H9 (cell line): ENCODE data around the gene GTF2H4. TPM values are rescaled to one million over a fixed set of nuclear protein-coding genes. Genes with fewer than 3 reads are reported as not detected.

Experiments
- DNase-seq: peaks from one replicate; pipeline ENCODE4 v3.0.0-alpha.2; 2017
- H2AFZ ChIP-seq: one replicate; pipeline ENCODE4 v1.6.1; 2013; ENCODE audit warnings: mild to moderate bottlenecking, low read length, control low read depth, moderate library complexity
- H2AK5ac ChIP-seq: 2 replicates; pipeline ENCODE4 v1.6.1; 2013; ENCODE audit warnings: low read length, control low read depth, mixed read lengths; ENCODE audit not compliant: insufficient read length
- H2BK120ac ChIP-seq: one replicate; pipeline ENCODE4 v1.6.1; 2013; ENCODE audit warnings: low read depth, mild to moderate bottlenecking, low read length, control low read depth, inconsistent platforms; ENCODE audit not compliant: poor library complexity, severe bottlenecking
- H2BK12ac ChIP-seq: 2 replicates; pipeline ENCODE4 v1.6.1; 2013; ENCODE audit warnings: low read length, control low read depth, mixed read lengths, low read depth; ENCODE audit not compliant: insufficient read length
- H2BK15ac ChIP-seq: 2 replicates; pipeline ENCODE4 v1.6.1; 2013; ENCODE audit warnings: low read depth, low read length, control low read depth
- H2BK20ac ChIP-seq: one replicate; pipeline ENCODE4 v1.6.1; 2013; ENCODE audit warnings: low read depth, mild to moderate bottlenecking, low read length, control low read depth, inconsistent platforms; ENCODE audit not compliant: poor library complexity, severe bottlenecking
- H2BK5ac ChIP-seq: 2 replicates; pipeline ENCODE4 v1.6.1; 2013; ENCODE audit warnings: low read length, control low read depth, mixed read lengths; ENCODE audit not compliant: insufficient read length
- H3K14ac ChIP-seq: 2 replicates; pipeline ENCODE4 v1.6.1; 2013; ENCODE audit warnings: low read length, control low read depth; ENCODE audit not compliant: insufficient read depth
- H3K18ac ChIP-seq: 2 replicates; pipeline ENCODE4 v1.6.1; 2013; ENCODE audit warnings: low read depth, mild to moderate bottlenecking, mixed read lengths, low read length, control low read depth; ENCODE audit not compliant: insufficient read length
- H3K23ac ChIP-seq: 2 replicates; pipeline ENCODE4 v1.6.1; 2013; ENCODE audit warnings: low read length, control low read depth, mixed read lengths, low read depth; ENCODE audit not compliant: insufficient read length
- H3K23me2 ChIP-seq: 2 replicates; pipeline ENCODE4 v1.6.1; 2013; ENCODE audit warnings: low read depth, mild to moderate bottlenecking, mixed read lengths, low read length, control low read depth; ENCODE audit not compliant: insufficient read length, poor library complexity, severe bottlenecking
- H3K27ac ChIP-seq: 2 replicates; pipeline ENCODE4 v1.5.1; 2013; ENCODE audit warnings: low read length, control low read depth, mixed read lengths, low read depth; ENCODE audit not compliant: insufficient read length
- H3K27me3 ChIP-seq: 2 replicates; pipeline ENCODE4 v1.6.1; 2013; ENCODE audit warnings: low read length, control low read depth, inconsistent platforms; ENCODE audit not compliant: insufficient read depth
- H3K4ac ChIP-seq: 2 replicates; pipeline ENCODE4 v1.6.1; 2013; ENCODE audit warnings: low read depth, mild to moderate bottlenecking, control low read depth, inconsistent platforms, low read length, moderate library complexity
- H3K4me1 ChIP-seq: 2 replicates; pipeline ENCODE4 v1.6.1; 2013; ENCODE audit warnings: low read length, control low read depth, inconsistent platforms; ENCODE audit not compliant: insufficient read depth
- H3K4me2 ChIP-seq: 2 replicates; pipeline ENCODE4 v1.6.1; 2013; ENCODE audit warnings: low read length, control low read depth, mixed read lengths; ENCODE audit not compliant: insufficient read length, insufficient read depth
- H3K56ac ChIP-seq: 2 replicates; pipeline ENCODE4 v1.6.1; 2013; ENCODE audit warnings: low read depth, mild to moderate bottlenecking, mixed read lengths, low read length, control low read depth; ENCODE audit not compliant: insufficient read length
- H3K79me1 ChIP-seq: 2 replicates; pipeline ENCODE4 v1.6.1; 2013; ENCODE audit warnings: low read depth, mild to moderate bottlenecking, moderate library complexity, low read length, control low read depth, inconsistent platforms; ENCODE audit not compliant: insufficient read depth, poor library complexity, severe bottlenecking
- H3K79me2 ChIP-seq: 2 replicates; pipeline ENCODE4 v1.6.1; 2013; ENCODE audit warnings: low read length, control low read depth, inconsistent platforms; ENCODE audit not compliant: insufficient read depth
- H3K9ac ChIP-seq: 2 replicates; pipeline ENCODE4 v1.6.1; 2013; ENCODE audit warnings: low read length, control low read depth, mixed read lengths; ENCODE audit not compliant: insufficient read length; ENCODE audit errors: extremely low read depth
- H3K9me3 ChIP-seq: one replicate; pipeline ENCODE4 v1.6.1; 2013; ENCODE audit warnings: low read depth, low read length, inconsistent platforms; ENCODE audit not compliant: control insufficient read depth
- H3T11ph ChIP-seq: one replicate; pipeline ENCODE4 v1.6.1; 2013; ENCODE audit warnings: mild to moderate bottlenecking, low read length, control low read depth, inconsistent platforms
- H4K20me1 ChIP-seq: one replicate; pipeline ENCODE4 v1.6.1; 2013; ENCODE audit not compliant: control insufficient read depth, insufficient read length, insufficient read depth
- H4K5ac ChIP-seq: 2 replicates; pipeline ENCODE4 v1.6.1; 2013; ENCODE audit warnings: low read depth, mild to moderate bottlenecking, mixed read lengths, low read length, control low read depth; ENCODE audit not compliant: insufficient read length
- H4K8ac ChIP-seq: replicated peaks from 2 replicates; pipeline ENCODE4 v1.6.1; 2013; ENCODE audit warnings: low read length, control low read depth, mixed read lengths, low read depth; ENCODE audit not compliant: insufficient read length
- H4K91ac ChIP-seq: 2 replicates; pipeline ENCODE4 v1.6.1; 2013; ENCODE audit warnings: low read depth, mild to moderate bottlenecking, moderate library complexity, mixed read lengths, low read length, control low read depth; ENCODE audit not compliant: insufficient read length
- H3K27ac Mint-ChIP-seq, 3 experiments: 2 replicates in 2 of 3; 3 replicates in 1 of 3; pipeline ENCODE4 v1.8.0; 2020 to 2021; ENCODE audit warnings: mixed read lengths in 3 of 3, mild to moderate bottlenecking in 1 of 3, moderate library complexity in 1 of 3
- H3K27me3 Mint-ChIP-seq: 2 replicates; pipeline ENCODE4 v1.8.0; 2021; ENCODE audit warnings: low read depth, mild to moderate bottlenecking, moderate library complexity, mixed read lengths
- H3K36me3 Mint-ChIP-seq, 3 experiments: 2 replicates in 2 of 3; 3 replicates in 1 of 3; pipeline ENCODE4 v1.8.0; 2020 to 2021; ENCODE audit warnings: low read depth in 3 of 3, mixed read lengths in 3 of 3; ENCODE audit not compliant: insufficient read depth in 1 of 3
- H3K4me1 Mint-ChIP-seq, 2 experiments: 2 replicates each; pipeline ENCODE4 v1.8.0; 2020; ENCODE audit warnings: mixed read lengths in 2 of 2
- H3K4me3 Mint-ChIP-seq, 2 experiments: 2 replicates in 1 of 2; 3 replicates in 1 of 2; pipeline ENCODE4 v1.8.0; 2020 to 2021; ENCODE audit warnings: mild to moderate bottlenecking in 2 of 2, mixed read lengths in 2 of 2, moderate library complexity in 1 of 2
- H3K9me3 Mint-ChIP-seq, 2 experiments: 2 replicates in 1 of 2; 3 replicates in 1 of 2; pipeline ENCODE4 v1.8.0; 2020; ENCODE audit warnings: mild to moderate bottlenecking in 2 of 2, mixed read lengths in 2 of 2, moderate library complexity in 1 of 2
- CTCF ChIP-seq: fragments of 200-600 bp; sonication (generic); conservative IDR thresholded peaks from 3 replicates; pipeline ENCODE4 v1.8.0; 2021; ENCODE audit warnings: antibody characterized with exemption, mild to moderate bottlenecking
- WGBS: extraction: QIAGEN DNeasy Blood & Tissue Kit; methylation state at CpG from one replicate; pipeline ENCODE4 v1.1.7; 2013; ENCODE audit warnings: missing lambda C conversion rate, low lambda C conversion rate, mixed read lengths; ENCODE audit not compliant: insufficient read length; ENCODE audit errors: extremely low coverage; 5-methylcytosine and 5-hydroxymethylcytosine counted together
- total RNA-seq: library from RNA; stranded (reverse); gene quantifications from 2 replicates; pipeline ENCODE4 v1.2.1, GENCODE V29; 2021

The GTF2H4 gene
- total RNA-seq, 1 experiment from 2014 or later, result 60.8 TPM

GRCh38 chr6:30917487-30917886 lies 9.5 kb downstream of the GTF2H4 start:
- WGBS, result no CpG with 5 or more reads among the region's 8 CpGs
- DNase-seq, result no peak

More at GRCh38 chr6:30917487-30917886, 9.5 kb downstream of the GTF2H4 start:
- Histone ChIP-seq H2AFZ (no peak overlapping the region), H2BK20ac (no peak overlapping the region), H3T11ph (no peak overlapping the region), H2BK12ac (no peak overlapping the region), H3K4me2 (no peak overlapping the region), H4K8ac (no peak overlapping the region), H3K4me1 (no peaks in the 10 kb centered on the region), H4K20me1 (no peaks in the 10 kb centered on the region), H2BK120ac (no peak overlapping the region), H3K27me3 (no peaks in the 10 kb centered on the region), H3K79me1 (no peaks in the 10 kb centered on the region), H2BK5ac (no peak overlapping the region), H4K5ac (no peak overlapping the region), H4K91ac (no peak overlapping the region), H3K9ac (no peak overlapping the region), H3K14ac (no peak overlapping the region; the same call in 1 of the 2 replicates), H3K27ac (no peak overlapping the region), H2BK15ac (no peak overlapping the region), H3K56ac (no peak overlapping the region), H3K18ac (no peak overlapping the region), H3K23ac (no peak overlapping the region), H3K4ac (no peak overlapping the region), H3K9me3 (no peaks in the 10 kb centered on the region), H3K79me2 (no peaks in the 10 kb centered on the region), H2AK5ac (no peak overlapping the region), H3K23me2 (peaks cover 10% of the 10 kb centered on the region)
- Mint-ChIP-seq H3K9me3 (no peaks in the 10 kb centered on the region), H3K36me3 (peaks cover 30 to 78% (median 74%) of the 10 kb centered on the region in 3 experiments), H3K27ac (peak overlapping the region in 1 of 3 experiments; percentile 39; a peak in 1 of 7 replicates), H3K4me3 (no peak overlapping the region), H3K4me1 (peaks cover 27 to 30% of the 10 kb centered on the region in 2 experiments), H3K27me3 (no peaks in the 10 kb centered on the region; the same call in 1 of the 2 replicates)
- no peak for TF ChIP-seq CTCF
